ENCODE data around the gene EIF4E1B. TPM values are rescaled to one million over a fixed set of nuclear protein-coding genes. Genes with fewer than 3 reads are reported as not detected.

The EIF4E1B gene
- total and polyA plus RNA-seq, 2 donors (not counting 1 experiment from before 2014, with no cell fraction given), result not detected

GRCh38 chr5:176608142-176608705 is 22.3 kb upstream of the EIF4E1B start:
- Histone ChIP-seq H3K27ac (ENCODE audit: insufficient read depth, low read length) (no peak overlapping the region), H3K9ac (ENCODE audit: insufficient read depth, low read length) (no peak overlapping the region), H4K20me1 (ENCODE audit: control insufficient read depth, extremely low read depth, insufficient read depth, low read length) (no peaks in the 10 kb centered on the region), H3K27me3 (ENCODE audit: control insufficient read depth, insufficient read depth, low read length) (no peaks in the 10 kb centered on the region), H3K9me3 (ENCODE audit: control insufficient read depth, insufficient read depth, low read depth, low read length) (no peaks in the 10 kb centered on the region), H3K79me2 (ENCODE audit: control insufficient read depth, insufficient read depth, low read length) (no peaks in the 10 kb centered on the region), H3K4me2 (ENCODE audit: extremely low read depth, insufficient read depth, low read length) (no peak overlapping the region), H3K4me1 (ENCODE audit: control insufficient read depth, extremely low read depth, insufficient read depth, low read length) (peaks cover 4% of the 10 kb centered on the region), H3K4me3 (replicated peaks in 1 of 4; ENCODE audit: control extremely low read depth in 1 of 4, insufficient read depth in 1 of 4, low read depth in 3 of 4, low read length in 4 of 4) (no peak overlapping the region), H2AFZ (ENCODE audit: low read length) (no peak overlapping the region), H3K36me3 (ENCODE audit: control insufficient read depth, insufficient read depth, low read length) (no peaks in the 10 kb centered on the region)
- DNase-seq (ENCODE audit: low read depth in 2 of 2), result no peak
- no peak for TF ChIP-seq EZH2 (IDR thresholded peaks at IDR 0.05; ENCODE audit: low read length, missing control alignments)
- no peak for TF ChIP-seq CTCF (conservative IDR thresholded peaks at IDR 0.05 in 1 of 2, IDR thresholded peaks at IDR 0.05 in 1 of 2; ENCODE audit: low read depth in 1 of 2, low read length in 2 of 2)

GRCh38 chr5:176608937-176609723 is 21.3 kb upstream of the EIF4E1B start:
- no peak for DNase-seq (ENCODE audit: low read depth in 2 of 2)
- H3K4me1 ChIP-seq (ENCODE audit: control insufficient read depth, extremely low read depth, insufficient read depth, low read length), result peaks cover 7% of the 10 kb centered on the region
- H3K27ac ChIP-seq (ENCODE audit: insufficient read depth, low read length), result no peak overlapping the region
- H3K9me3 ChIP-seq (ENCODE audit: control insufficient read depth, insufficient read depth, low read depth, low read length), result no peaks in the 10 kb centered on the region
- no peaks in the 10 kb centered on the region for H4K20me1 ChIP-seq (ENCODE audit: control insufficient read depth, extremely low read depth, insufficient read depth, low read length)
- no peaks in the 10 kb centered on the region for H3K79me2 ChIP-seq (ENCODE audit: control insufficient read depth, insufficient read depth, low read length)
- H3K4me2 ChIP-seq (ENCODE audit: extremely low read depth, insufficient read depth, low read length), result peak overlapping the region; percentile 82
- no peaks in the 10 kb centered on the region for H3K36me3 ChIP-seq (ENCODE audit: control insufficient read depth, insufficient read depth, low read length)
- H3K27me3 ChIP-seq (ENCODE audit: control insufficient read depth, insufficient read depth, low read length), result no peaks in the 10 kb centered on the region
- H2AFZ ChIP-seq (ENCODE audit: low read length), result peak overlapping the region; percentile 69
- no peak overlapping the region for H3K9ac ChIP-seq (ENCODE audit: insufficient read depth, low read length)
- TF ChIP-seq EZH2 (IDR thresholded peaks at IDR 0.05; ENCODE audit: low read length, missing control alignments) (no peak), CTCF (conservative IDR thresholded peaks at IDR 0.05 in 1 of 2, IDR thresholded peaks at IDR 0.05 in 1 of 2; ENCODE audit: low read depth in 1 of 2, low read length in 2 of 2) (no peak)
- H3K4me3 ChIP-seq (replicated peaks in 1 of 4; ENCODE audit: control extremely low read depth in 1 of 4, insufficient read depth in 1 of 4, low read depth in 3 of 4, low read length in 4 of 4), result peak overlapping the region; percentile 45 to 71 (median 56)

- peak; percentile 29 to 45 for DNase-seq (ENCODE audit: low read depth in 2 of 2)
- Histone ChIP-seq H3K4me2 (ENCODE audit: extremely low read depth, insufficient read depth, low read length) (peak within 1 kb of the TSS; percentile 82), H3K9ac (ENCODE audit: insufficient read depth, low read length) (peak within 1 kb of the TSS; percentile 59), H3K36me3 (ENCODE audit: control insufficient read depth, insufficient read depth, low read length) (no peaks in the 10 kb centered on the region), H3K79me2 (ENCODE audit: control insufficient read depth, insufficient read depth, low read length) (no peaks in the 10 kb centered on the region), H2AFZ (ENCODE audit: low read length) (peak within 1 kb of the TSS; percentile 69), H3K27me3 (ENCODE audit: control insufficient read depth, insufficient read depth, low read length) (no peaks in the 10 kb centered on the region), H3K27ac (ENCODE audit: insufficient read depth, low read length) (no peak within 1 kb of the TSS), H3K4me3 (replicated peaks in 1 of 4; ENCODE audit: control extremely low read depth in 1 of 4, insufficient read depth in 1 of 4, low read depth in 3 of 4, low read length in 4 of 4) (peak within 1 kb of the TSS; percentile 45 to 71 (median 61)), H3K4me1 (ENCODE audit: control insufficient read depth, extremely low read depth, insufficient read depth, low read length) (peaks cover 13% of the 10 kb centered on the region), H3K9me3 (ENCODE audit: control insufficient read depth, insufficient read depth, low read depth, low read length) (no peaks in the 10 kb centered on the region), H4K20me1 (ENCODE audit: control insufficient read depth, extremely low read depth, insufficient read depth, low read length) (no peaks in the 10 kb centered on the region)
- no peak for TF ChIP-seq EZH2 (IDR thresholded peaks at IDR 0.05; ENCODE audit: low read length, missing control alignments)
- TF ChIP-seq CTCF (conservative IDR thresholded peaks at IDR 0.05 in 1 of 2, IDR thresholded peaks at IDR 0.05 in 1 of 2; ENCODE audit: low read depth in 1 of 2, low read length in 2 of 2), result peak in 1 of 2 donors; percentile 26
These were observed 20.6 kb upstream of the EIF4E1B start, which contains the start of gene GPRIN1 for GRCh38 chr5:176609724-176610434. TSS of gene GPRIN1 (minus strand) at chr5:176610156. CDS start at chr5:176599834, 10,322 bp downstream.
